IMR-90 (cell line): ENCODE measurements around the gene NPFF. TPM values are rescaled to one million over a fixed set of nuclear protein-coding genes. Genes with fewer than 3 reads are reported as not detected.

ENCODE experiments used
- ATAC-seq: fragments of 200-7000 bp; cut with Tn5 transposase; 2 replicates; pipeline ENCODE4 v1.9.1; 2020; ENCODE audit warnings: low read depth, mild to moderate bottlenecking, moderate library complexity
- BruUV-seq: library from RNA; stranded (reverse); fragments of 400-500 nt; replicated peaks from 2 replicates; lab custom pipeline; 2021; lab: Mats Ljungman, UMichigan
- CTCF ChIA-PET: fragments of 300-600 bp; formaldehyde crosslinking; extraction: SDS; loops from one replicate; lab custom pipeline; 2021; ENCODE audit warnings: antibody characterized with exemption; lab: Yijun Ruan, JAX
- POLR2A ChIA-PET: fragments of 300-600 bp; sonication (Branson Sonifier 250); formaldehyde crosslinking; loops from one replicate; lab custom pipeline; 2022; ENCODE audit warnings: antibody characterized with exemption; ENCODE audit not compliant: unreplicated experiment; lab: Charles Lee
- DNase-seq: peaks from one replicate; pipeline ENCODE4 v3.0.0; 2013
- H2AFZ ChIP-seq: replicated peaks from 2 replicates; pipeline ENCODE3; 2013; ENCODE audit warnings: low read length, mild to moderate bottlenecking; ENCODE audit not compliant: poor library complexity
- H2AK5ac ChIP-seq: 2 replicates; pipeline ENCODE4 v1.6.1; 2013; ENCODE audit warnings: low read depth, low read length, inconsistent platforms
- H2AK9ac ChIP-seq: replicated peaks from 2 replicates; pipeline ENCODE3; 2013; ENCODE audit warnings: mild to moderate bottlenecking, low read depth, low read length, moderate library complexity; ENCODE audit not compliant: poor library complexity
- H2BK120ac ChIP-seq: 2 replicates; pipeline ENCODE4 v1.6.1; 2013; ENCODE audit warnings: low read depth, low read length, inconsistent platforms
- H2BK15ac ChIP-seq: 3 replicates; pipeline ENCODE4 v1.6.1; 2013; ENCODE audit warnings: low read depth, low read length, inconsistent platforms
- H2BK20ac ChIP-seq: 2 replicates; pipeline ENCODE4 v1.6.1; 2013; ENCODE audit warnings: low read depth, mild to moderate bottlenecking, inconsistent platforms, low read length, moderate library complexity
- H2BK5ac ChIP-seq: 2 replicates; pipeline ENCODE4 v1.6.1; 2013; ENCODE audit warnings: mild to moderate bottlenecking, low read depth, low read length, inconsistent platforms; ENCODE audit not compliant: poor library complexity, severe bottlenecking
- H3K14ac ChIP-seq: replicated peaks from 2 replicates; pipeline ENCODE4 v1.6.1; 2013; ENCODE audit warnings: low read depth, low read length, inconsistent platforms
- H3K18ac ChIP-seq: 2 replicates; pipeline ENCODE4 v1.6.1; 2013; ENCODE audit warnings: low read depth, low read length, control low read depth
- H3K23ac ChIP-seq: 2 replicates; pipeline ENCODE4 v1.6.1; 2013; ENCODE audit warnings: low read depth, low read length, inconsistent platforms
- H3K27ac ChIP-seq: 2 replicates; pipeline ENCODE4 v1.5.1; 2013; ENCODE audit warnings: mild to moderate bottlenecking, control low read depth, low read length; ENCODE audit not compliant: insufficient read depth
- H3K27me3 ChIP-seq: 2 replicates; pipeline ENCODE4 v1.6.1; 2013; ENCODE audit warnings: low read length; ENCODE audit not compliant: control insufficient read depth, insufficient read depth
- H3K36me3 ChIP-seq: 2 replicates; pipeline ENCODE4 v1.6.1; 2013; ENCODE audit warnings: low read length, mixed read lengths; ENCODE audit not compliant: control insufficient read depth, insufficient read depth
- H3K4ac ChIP-seq: 2 replicates; pipeline ENCODE4 v1.6.1; 2013; ENCODE audit warnings: low read depth, low read length, inconsistent platforms
- H3K4me1 ChIP-seq: 2 replicates; pipeline ENCODE4 v1.6.1; 2013; ENCODE audit warnings: low read length, mixed read lengths; ENCODE audit not compliant: control insufficient read depth, insufficient read depth
- H3K4me2 ChIP-seq: 2 replicates; pipeline ENCODE4 v1.6.1; 2013; ENCODE audit warnings: low read depth, mild to moderate bottlenecking, control low read depth, low read length, moderate library complexity
- H3K4me3 ChIP-seq: 2 replicates; pipeline ENCODE4 v1.5.1; 2013; ENCODE audit warnings: low read depth, mild to moderate bottlenecking, control low read depth, low read length, moderate library complexity; ENCODE audit not compliant: insufficient read depth
- H3K56ac ChIP-seq: 2 replicates; pipeline ENCODE4 v1.6.1; 2013; ENCODE audit warnings: low read length, inconsistent platforms; ENCODE audit not compliant: insufficient read depth; ENCODE audit errors: extremely low read depth
- H3K79me1 ChIP-seq, 2 experiments: 2 replicates each; pipeline ENCODE4 v1.6.1; 2013; ENCODE audit warnings: low read length in 2 of 2, inconsistent platforms in 1 of 2, low read depth in 1 of 2
- H3K9ac ChIP-seq: 2 replicates; pipeline ENCODE4 v1.6.1; 2013; ENCODE audit warnings: low read depth, low read length, control low read depth
- H3K9me1 ChIP-seq: 2 replicates; pipeline ENCODE4 v1.6.1; 2013; ENCODE audit warnings: low read length, inconsistent platforms; ENCODE audit not compliant: insufficient read depth
- H3K9me3 ChIP-seq: 2 replicates; pipeline ENCODE4 v1.6.1; 2013; ENCODE audit warnings: low read length; ENCODE audit not compliant: control insufficient read depth, insufficient read depth
- H4K20me1 ChIP-seq: 2 replicates; pipeline ENCODE4 v1.6.1; 2013; ENCODE audit warnings: low read length, inconsistent platforms; ENCODE audit not compliant: insufficient read depth
- H4K5ac ChIP-seq: 2 replicates; pipeline ENCODE4 v1.6.1; 2013; ENCODE audit warnings: mild to moderate bottlenecking, low read depth, low read length, control low read depth
- H4K8ac ChIP-seq, 2 experiments: 2 replicates each; pipeline ENCODE4 v1.6.1; 2013; ENCODE audit warnings: low read depth in 2 of 2, low read length in 2 of 2, control low read depth in 1 of 2, inconsistent platforms in 1 of 2
- H4K91ac ChIP-seq: 2 replicates; pipeline ENCODE4 v1.6.1; 2013; ENCODE audit warnings: low read depth, low read length, inconsistent platforms; ENCODE audit not compliant: insufficient read depth
- CHD1 ChIP-seq: IDR thresholded peaks from 2 replicates; pipeline ENCODE4 v1.6.1; 2012; ENCODE audit warnings: low read depth, low read length, improper control_type of control experiment
- FOS ChIP-seq: fragments of 150-350 bp; IDR thresholded peaks from 2 replicates; pipeline ENCODE4 v1.6.1; 2016; ENCODE audit warnings: low read depth, low read length
- MAZ ChIP-seq: IDR thresholded peaks from 2 replicates; pipeline ENCODE4 v1.6.1; 2012; ENCODE audit warnings: low read depth, mild to moderate bottlenecking, low read length, improper control_type of control experiment, moderate library complexity, borderline replicate concordance
- WGBS, 2 experiments: methylation state at CpG; one replicate each; pipeline versions ENCODE4 v1.1.5 to v1.1.7; 2013; ENCODE audit warnings: missing lambda C conversion rate in 2 of 2; ENCODE audit not compliant: insufficient read length in 1 of 2; ENCODE audit errors: extremely low coverage in 2 of 2; 5-methylcytosine and 5-hydroxymethylcytosine counted together
- dilution Hi-C: fragments of 300-500 bp; cut with HindIII; formaldehyde crosslinking; loops from one replicate; pipeline ENCODE4 v1.14.3; 2018; ENCODE audit warnings: low sequenced_read_pairs; ENCODE audit not compliant: unreplicated experiment
- in situ Hi-C: fragments of 300-500 bp; cut with MboI; formaldehyde crosslinking; loops from 3 replicates; pipeline ENCODE4 v1.14.3; 2019; ENCODE audit warnings: low sequenced_read_pairs, inconsistent platforms, mixed read lengths
- intact Hi-C: fragments of 100-400 bp; cut with micrococcal nuclease; formaldehyde crosslinking; loops from 2 replicates; pipeline ENCODE4 v1.10.0; 2022
- polyA plus RNA-seq, 3 experiments: library from polyadenylated mRNA; depleted of rRNA; stranded (reverse); fragments of >200 nt; gene quantifications; 2 replicates each; pipeline ENCODE4 v1.2.3, GENCODE V29; 2012; ENCODE audit warnings: low replicate concordance in 1 of 3
- total RNA-seq: library from RNA; depleted of rRNA; stranded (reverse); fragments of >200 nt; gene quantifications from 2 replicates; pipeline ENCODE4 v1.2.3, GENCODE V29; 2012

Gene NPFF
- total and polyA plus RNA-seq, 2 of the 4 experiments (the other 2 are of a cell fraction), result not detected

- Histone ChIP-seq H4K20me1 (no peaks in the 10 kb centered on the region), H3K4me2 (no peak overlapping the region), H2BK5ac (peak overlapping the region; percentile 54), H4K91ac (no peak overlapping the region), H3K4me3 (no peak overlapping the region), H3K36me3 (peaks cover 43% of the 10 kb centered on the region), H3K14ac (no peak overlapping the region), H2BK20ac (no peak overlapping the region), H3K9ac (no peak overlapping the region), H3K27ac (no peak overlapping the region), H4K8ac (0 out of 4 replicates have a peak overlapping the region, but pooled peaks of 1 of the 2 experiments have one; percentile 17), H3K4ac (no peak overlapping the region; the same call in 1 of the 2 replicates), H2BK120ac (no peak overlapping the region), H2AFZ (no peak overlapping the region), H3K18ac (no peak overlapping the region), H3K27me3 (no peaks in the 10 kb centered on the region), H3K9me1 (peaks cover 4% of the 10 kb centered on the region), H2AK9ac (no peak overlapping the region), H2BK15ac (no peak overlapping the region), H3K4me1 (peaks cover 1% of the 10 kb centered on the region; the same call in 1 of the 2 replicates), H3K23ac (no peak overlapping the region), H3K56ac (no peak overlapping the region), H4K5ac (no peak overlapping the region), H3K9me3 (no peaks in the 10 kb centered on the region), H2AK5ac (no peak overlapping the region; the same call in 1 of the 2 replicates), H3K79me1 (peaks cover 0 to 4% of the 10 kb centered on the region in 2 experiments; a peak in 1 of 4 replicates)
- no peak for TF ChIP-seq MAZ
- TF ChIP-seq CHD1, result no peak
- peak; percentile 56; the same call in 1 of the 2 replicates for TF ChIP-seq FOS
- DNase-seq, result peak; percentile 76
- intact Hi-C loops, result no loop called here
- ChIA-PET POLR2A (no interaction called here), CTCF (interaction anchor here (0.6 kb wide), 1 partner anchor 499 kb away, joined by 7 read pairs; no protein-coding TSS in a partner anchor)
- no TSS peak for BruUV-seq
- 20% methylated on average over 1 of the region's 4 CpGs; no CpG with 5 or more reads in 1 of the 2 experiments for WGBS, 2 experiments
- ATAC-seq, result peak; percentile 96
- dilution Hi-C loops, result no loop called here
- in situ Hi-C loops, result no loop called here
Measured at GRCh38 chr12:53530920-53531319, 23.6 kb upstream of the NPFF start.
